GM13977 (cell line): ENCODE data around the gene SMARCC1.

Experiments
- DNase-seq: peaks from one replicate; pipeline ENCODE4 v3.0.0; 2012; ENCODE audit warnings: low spot score
- CTCF ChIP-seq: IDR thresholded peaks from 2 replicates; pipeline ENCODE4 v1.5.1; 2012; ENCODE audit warnings: mild to moderate bottlenecking, control low read depth; ENCODE audit not compliant: insufficient read depth; ENCODE audit errors: extremely low read depth, missing control alignments
- in situ Hi-C: fragments of 300-500 bp; cut with MboI; formaldehyde crosslinking; loops from one replicate; pipeline ENCODE4 v1.12.0; 2022; ENCODE audit warnings: low sequenced_read_pairs, low pct_unique_long_range_greater_than_20kb, mixed read lengths, inconsistent platforms; ENCODE audit not compliant: unreplicated experiment

SMARCC1 gene

GRCh38 chr3:47604145-47604544 is 177.5 kb downstream of the SMARCC1 start:
- no peak for DNase-seq
- in situ Hi-C loops, result no loop called here
- no peak for TF ChIP-seq CTCF

GRCh38 chr3:47603332-47603731 is 178.4 kb downstream of the SMARCC1 start:
- no peak for DNase-seq
- TF ChIP-seq CTCF, result no peak
- in situ Hi-C loops, result no loop called here

GRCh38 chr3:47601281-47601680 is 180.4 kb downstream of the SMARCC1 start:
- no peak for TF ChIP-seq CTCF
- in situ Hi-C loops, result no loop called here

DNA sequence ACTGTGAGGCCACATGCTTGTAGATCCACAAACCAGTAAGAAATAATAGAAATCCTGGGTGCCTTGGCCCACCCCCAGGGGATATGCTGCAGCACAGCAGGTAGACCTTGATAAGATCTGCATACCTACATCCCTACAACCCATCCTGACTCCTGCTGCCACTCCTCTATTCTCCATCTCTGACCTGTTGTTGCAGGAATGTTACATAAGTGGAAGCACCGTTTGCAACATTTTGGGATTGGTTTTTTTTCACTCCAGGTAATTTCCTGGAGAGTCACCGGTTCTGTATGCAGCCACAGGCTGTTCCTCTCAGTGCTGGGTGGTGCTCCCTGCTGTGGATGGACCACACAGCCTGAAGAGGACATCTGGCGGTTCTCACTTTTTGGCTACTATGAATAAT is 186.9 kb downstream of the SMARCC1 start:
- no peak for TF ChIP-seq CTCF
- DNase-seq, result no peak
- in situ Hi-C loops, result no loop called here

More at GRCh38 chr3:47601281-47601680, 180.4 kb downstream of the SMARCC1 start:
- DNase-seq, result no peak

GRCh38 chr3:47592066-47592795 is 189.5 kb downstream of the SMARCC1 start:
- no peak for DNase-seq
- in situ Hi-C loops, result no loop called here
- TF ChIP-seq CTCF, result no peak

- no peak for TF ChIP-seq CTCF
- DNase-seq, result no peak
- in situ Hi-C loops, result no loop called here
Observed at GRCh38 chr3:47590216-47590615, 191.5 kb downstream of the SMARCC1 start.
